Gastrocnemius medialis (tissue), 4 donors: ENCODE measurements around the gene NOX5. TPM values are rescaled to one million over a fixed set of nuclear protein-coding genes. Genes with fewer than 3 reads are reported as not detected.

Source experiments
- ATAC-seq, 2 donors: fragments of 150-250 bp; one replicate each; pipeline ENCODE4 v1.9.1; 2016
- DNase-seq, 2 donors: peaks; one replicate each; pipeline ENCODE4 v3.0.0-alpha.2; 2019
- H3K27ac ChIP-seq, 4 donors: fragments of 200-600 bp; sonication (generic); 1 replicate in 1 of 4; 2 replicates in 3 of 4; pipeline ENCODE4 v1.5.1; 2016 to 2018; ENCODE audit warnings: mild to moderate bottlenecking in 2 of 4, moderate library complexity in 1 of 4
- H3K27me3 ChIP-seq, 3 donors: fragments of 200-600 bp; sonication (generic) in 2 of 3; 1 replicate in 1 of 3; 2 replicates in 2 of 3; pipeline versions ENCODE4 v1.5.1 to v1.6.0; 2016 to 2019; ENCODE audit warnings: mild to moderate bottlenecking in 1 of 3, moderate library complexity in 1 of 3
- H3K36me3 ChIP-seq, 2 donors: fragments of 200-600 bp; sonication (generic) in 1 of 2; one replicate each; pipeline ENCODE4 v1.5.1; 2017 to 2018
- H3K4me1 ChIP-seq, 2 donors: fragments of 200-600 bp; sonication (generic) in 1 of 2; one replicate each; pipeline ENCODE4 v1.5.1; 2016 to 2017; ENCODE audit warnings: mild to moderate bottlenecking in 2 of 2
- H3K4me3 ChIP-seq, 4 donors: fragments of 200-600 bp; sonication (generic) in 3 of 4; 1 replicate in 1 of 4; 2 replicates in 3 of 4; pipeline ENCODE4 v1.5.1; 2016 to 2019; ENCODE audit warnings: mild to moderate bottlenecking in 2 of 4
- H3K9me3 ChIP-seq, 3 donors: fragments of 200-600 bp; sonication (generic) in 2 of 3; 1 replicate in 1 of 3; 2 replicates in 2 of 3; pipeline ENCODE4 v1.5.1; 2016 to 2019
- POLR2A ChIP-seq, 2 donors: fragments of 450-650 bp; IDR thresholded peaks; one replicate each; pipeline ENCODE4 v1.6.1; 2017; ENCODE audit warnings: antibody characterized with exemption in 2 of 2, mild to moderate bottlenecking in 2 of 2, moderate library complexity in 2 of 2
- in situ Hi-C, 4 donors: fragments of 200-750 bp; cut with MboI; loops; one replicate each; pipeline versions ENCODE4 v1.15.0 to v1.8.0; 2017; ENCODE audit warnings: low sequenced_read_pairs in 4 of 4
- intact Hi-C: fragments of 100-400 bp; cut with DNase I; formaldehyde crosslinking; loops from one replicate; pipeline ENCODE4 v1.15.1; 2023; ENCODE audit warnings: low total_unique reads
- total RNA-seq, 4 donors: library from RNA; depleted of rRNA; stranded (reverse); fragments of >200 nt; gene quantifications; one replicate each; pipeline versions ENCODE4 v1.1.0 to v1.2.3, GENCODE V29; 2016
- TF ChIP-seq, protein P1 (sequence below), 5 experiments: fragments of 450-650 bp in 3 of 5; fragments of 200-600 bp in 2 of 5; sonication (generic) in 2 of 5; IDR thresholded peaks in 4 of 5; conservative IDR thresholded peaks in 1 of 5; 1 replicate in 4 of 5; 2 replicates in 1 of 5; pipeline ENCODE4 v1.5.1; 2016 to 2019; ENCODE audit warnings: antibody characterized with exemption in 5 of 5, mild to moderate bottlenecking in 3 of 5, moderate library complexity in 3 of 5

Gene NOX5
- total RNA-seq, 4 donors from 2014 or later, result not detected

DNA sequence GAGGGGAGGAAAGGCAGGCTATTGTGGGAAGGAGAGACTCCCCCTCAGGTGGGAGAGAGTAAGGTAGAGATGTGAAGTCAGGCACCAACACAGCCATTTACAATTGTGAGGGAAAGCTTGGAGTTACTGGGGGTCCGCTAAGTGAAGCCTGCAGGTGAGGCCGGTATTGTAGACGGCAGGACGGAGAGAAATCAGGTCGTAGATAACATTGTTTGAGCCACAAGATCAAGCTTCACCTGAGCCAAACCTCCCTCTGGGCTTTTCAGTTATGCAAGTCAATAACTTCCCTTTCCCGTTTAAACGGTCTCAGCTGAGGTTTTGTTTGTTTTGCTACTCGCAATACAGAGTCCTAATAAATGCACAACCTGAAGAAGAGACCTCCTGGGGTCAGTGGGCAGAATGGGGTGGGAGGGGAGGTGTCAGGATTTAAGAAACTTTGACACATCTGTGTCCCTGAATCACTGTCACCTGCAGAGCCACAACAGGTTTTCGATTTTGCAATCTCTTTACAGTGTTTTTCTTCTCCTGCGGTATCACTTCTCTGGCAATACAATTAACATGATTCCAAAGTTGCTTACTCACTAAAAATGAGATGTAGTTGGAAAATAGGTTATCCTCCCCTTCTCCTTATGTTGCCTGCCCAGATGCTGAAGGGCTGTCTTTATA, 73.9 kb downstream of the NOX5 start:
- in situ Hi-C loops (no loop called here), intact Hi-C loops (no loop called here)
- no peak for DNase-seq
- no peaks in the 10 kb centered on the region for H3K27me3 ChIP-seq
- TF ChIP-seq, protein P1, sequence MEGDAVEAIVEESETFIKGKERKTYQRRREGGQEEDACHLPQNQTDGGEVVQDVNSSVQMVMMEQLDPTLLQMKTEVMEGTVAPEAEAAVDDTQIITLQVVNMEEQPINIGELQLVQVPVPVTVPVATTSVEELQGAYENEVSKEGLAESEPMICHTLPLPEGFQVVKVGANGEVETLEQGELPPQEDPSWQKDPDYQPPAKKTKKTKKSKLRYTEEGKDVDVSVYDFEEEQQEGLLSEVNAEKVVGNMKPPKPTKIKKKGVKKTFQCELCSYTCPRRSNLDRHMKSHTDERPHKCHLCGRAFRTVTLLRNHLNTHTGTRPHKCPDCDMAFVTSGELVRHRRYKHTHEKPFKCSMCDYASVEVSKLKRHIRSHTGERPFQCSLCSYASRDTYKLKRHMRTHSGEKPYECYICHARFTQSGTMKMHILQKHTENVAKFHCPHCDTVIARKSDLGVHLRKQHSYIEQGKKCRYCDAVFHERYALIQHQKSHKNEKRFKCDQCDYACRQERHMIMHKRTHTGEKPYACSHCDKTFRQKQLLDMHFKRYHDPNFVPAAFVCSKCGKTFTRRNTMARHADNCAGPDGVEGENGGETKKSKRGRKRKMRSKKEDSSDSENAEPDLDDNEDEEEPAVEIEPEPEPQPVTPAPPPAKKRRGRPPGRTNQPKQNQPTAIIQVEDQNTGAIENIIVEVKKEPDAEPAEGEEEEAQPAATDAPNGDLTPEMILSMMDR (IDR thresholded peaks at IDR 0.05 in 4 of 5, conservative IDR thresholded peaks at IDR 0.05 in 1 of 5), result no peak
- TF ChIP-seq POLR2A (IDR thresholded peaks at IDR 0.05), result no peak
- ATAC-seq, result no peak
- peaks cover 5 to 10% of the 10 kb centered on the region in 2 donors for H3K4me1 ChIP-seq
- no peaks in the 10 kb centered on the region for H3K9me3 ChIP-seq
- no peaks in the 10 kb centered on the region for H3K36me3 ChIP-seq
- no peak overlapping the region for H3K27ac ChIP-seq
- no peak overlapping the region for H3K4me3 ChIP-seq

DNA sequence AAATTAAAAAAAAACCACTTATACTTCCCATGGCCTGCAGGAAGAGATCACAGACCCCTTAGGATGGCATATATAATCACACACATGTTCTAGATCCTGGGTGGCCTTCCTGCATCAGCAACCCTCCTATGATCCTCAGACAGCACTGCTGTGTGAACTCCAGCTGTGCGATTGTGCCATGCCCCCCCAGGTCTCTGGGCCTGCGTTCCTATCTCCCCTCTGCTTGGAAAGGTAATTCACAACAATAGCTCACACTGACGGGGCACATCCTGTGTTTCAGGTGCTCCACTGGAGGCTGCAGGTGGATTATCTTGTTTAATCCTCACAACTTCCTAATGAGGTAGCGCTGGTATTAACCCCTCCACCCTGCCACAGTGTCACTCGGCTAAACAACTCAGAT, 74.8 kb downstream of the NOX5 start:
- in situ Hi-C loops, result no loop called here
- Histone ChIP-seq H3K27me3 (no peaks in the 10 kb centered on the region), H3K27ac (no peak overlapping the region), H3K4me3 (no peak overlapping the region), H3K36me3 (no peaks in the 10 kb centered on the region), H3K9me3 (no peaks in the 10 kb centered on the region), H3K4me1 (peaks cover 0 to 2% of the 10 kb centered on the region in 2 donors)
- no peak for DNase-seq
- TF ChIP-seq POLR2A (IDR thresholded peaks at IDR 0.05), result no peak
- TF ChIP-seq, protein P1 (IDR thresholded peaks at IDR 0.05 in 4 of 5, conservative IDR thresholded peaks at IDR 0.05 in 1 of 5), result no peak
- intact Hi-C loops, result no loop called here
- ATAC-seq, result no peak

DNA sequence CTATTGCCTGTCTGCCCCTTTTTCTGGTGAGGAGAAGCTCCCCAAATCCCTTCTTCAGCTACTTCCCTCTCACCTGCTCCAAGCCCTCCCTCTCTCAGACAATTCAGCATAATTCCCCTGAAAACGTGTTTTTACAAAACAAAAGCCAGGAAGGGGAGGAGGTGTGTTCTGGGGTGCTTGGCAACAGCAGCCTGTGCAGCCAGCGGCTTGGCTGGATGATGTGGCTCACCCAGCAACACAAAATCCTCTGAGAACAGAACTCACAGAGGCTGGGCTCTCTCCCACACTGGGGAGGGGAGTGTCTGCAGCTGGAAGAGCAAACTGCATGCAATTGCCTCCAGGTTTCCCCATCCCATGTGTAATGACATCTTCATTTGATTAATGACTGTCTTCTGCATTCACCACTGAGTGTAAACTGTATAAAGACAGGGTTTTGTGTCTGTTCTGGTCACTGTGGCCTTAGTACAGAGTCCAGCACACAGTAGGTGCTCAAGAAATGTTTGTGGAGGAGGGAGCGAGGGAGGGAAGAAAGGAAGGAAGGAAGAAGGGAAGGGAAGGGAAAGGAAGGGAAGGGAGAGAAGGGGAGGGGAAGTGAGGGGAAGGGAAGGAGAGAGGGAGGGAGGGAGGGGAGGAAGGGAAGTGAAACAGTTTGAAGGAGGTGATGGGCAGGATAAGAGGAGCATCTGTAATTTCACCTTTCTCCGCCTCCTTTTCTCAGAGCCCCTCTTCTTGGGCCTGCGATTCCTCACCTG, 75.9 kb downstream of the NOX5 start:
- Histone ChIP-seq H3K27ac (no peak overlapping the region), H3K4me3 (no peak overlapping the region), H3K36me3 (no peaks in the 10 kb centered on the region), H3K27me3 (no peaks in the 10 kb centered on the region), H3K4me1 (no peaks in the 10 kb centered on the region), H3K9me3 (no peaks in the 10 kb centered on the region)
- intact Hi-C loops (no loop called here), in situ Hi-C loops (no loop called here)
- no peak for TF ChIP-seq POLR2A (IDR thresholded peaks at IDR 0.05)
- TF ChIP-seq, protein P1 (IDR thresholded peaks at IDR 0.05 in 4 of 5, conservative IDR thresholded peaks at IDR 0.05 in 1 of 5), result no peak
- DNase-seq (no peak), ATAC-seq (no peak)

DNA sequence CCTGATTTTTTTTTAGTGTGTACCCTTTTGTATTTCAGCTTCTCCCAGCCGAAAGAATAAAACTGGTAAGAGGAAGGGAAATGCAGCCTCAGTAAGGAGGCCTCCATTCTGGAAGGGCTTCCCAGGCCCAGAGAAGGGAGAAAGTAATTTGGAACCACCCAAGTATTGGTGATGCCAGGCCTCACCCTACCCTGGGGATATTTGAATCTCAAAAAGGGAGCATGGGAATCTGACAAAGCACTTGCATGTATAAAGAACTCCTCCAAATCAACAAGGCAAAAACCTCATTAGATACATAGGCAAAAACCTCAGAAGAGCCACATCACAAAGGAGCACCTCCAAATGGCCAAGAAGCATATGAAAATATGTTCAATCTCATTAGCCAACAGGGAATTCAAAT, 77.2 kb downstream of the NOX5 start:
- DNase-seq (no peak), ATAC-seq (no peak)
- TF ChIP-seq, protein P1 (IDR thresholded peaks at IDR 0.05 in 4 of 5, conservative IDR thresholded peaks at IDR 0.05 in 1 of 5), result no peak
- TF ChIP-seq POLR2A (IDR thresholded peaks at IDR 0.05), result no peak
- Histone ChIP-seq H3K4me3 (no peak overlapping the region), H3K27ac (no peak overlapping the region), H3K4me1 (no peaks in the 10 kb centered on the region), H3K27me3 (peaks cover 0 to 3% (median 0%) of the 10 kb centered on the region in 3 donors), H3K36me3 (no peaks in the 10 kb centered on the region), H3K9me3 (no peaks in the 10 kb centered on the region)
- in situ Hi-C loops (no loop called here), intact Hi-C loops (no loop called here)
